ENCODE measurements around the gene GABRE.

Gene GABRE

DNA sequence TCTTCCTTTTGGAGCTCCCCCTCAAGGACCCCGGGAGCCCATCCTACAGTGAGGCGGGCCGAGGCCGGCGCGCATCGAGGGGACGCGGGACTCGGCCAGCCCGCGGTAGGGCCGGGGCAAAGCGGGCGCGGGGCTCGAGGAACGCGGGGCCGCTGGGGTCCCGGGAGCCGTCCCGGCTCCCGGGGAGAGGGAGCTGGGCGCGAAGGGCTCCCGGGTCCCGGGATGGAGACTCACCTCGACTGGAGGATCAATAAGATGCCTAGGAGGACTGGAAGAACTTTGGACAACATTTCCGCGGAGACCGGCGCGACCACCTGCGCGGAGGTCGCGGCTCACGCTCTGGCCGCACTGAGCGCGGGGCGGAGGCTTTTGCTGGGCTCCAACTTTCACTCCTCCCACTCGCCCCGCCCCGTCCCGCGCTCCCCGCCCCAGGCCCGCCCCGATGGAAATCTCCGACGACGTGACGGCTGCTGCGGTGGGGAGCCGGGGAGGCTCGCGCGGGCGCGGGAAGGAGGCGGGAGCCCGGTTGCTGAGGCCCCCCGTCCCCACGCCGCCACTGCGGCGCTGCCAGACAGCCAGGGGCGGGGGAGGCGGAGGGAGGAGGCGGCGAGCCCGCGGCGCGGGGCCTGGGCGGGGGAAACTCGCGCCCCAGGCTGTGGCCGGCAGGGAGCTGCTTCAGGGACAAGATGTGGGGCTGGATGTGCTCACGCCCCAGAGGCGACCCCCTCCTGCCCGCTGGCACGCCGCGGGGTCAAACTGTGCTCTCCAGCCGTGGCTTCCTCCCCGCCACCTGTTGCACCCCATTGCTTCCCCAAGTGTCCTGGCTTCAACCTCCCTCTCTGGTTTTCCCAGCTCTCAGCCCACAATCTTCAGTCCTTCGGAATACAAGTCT lies at the start of gene GABRE:
Gene GABRE (minus strand): TSS at position 341 of the 892 bp plus-strand sequence. CDS start 51 bp downstream, at position 290.
- no peak for DNase-seq

GRCh38 chrX:152020888-152021287 lies 46.4 kb upstream of the GABRE start:
- DNase-seq = no peak

- no peak for DNase-seq
Measured at GRCh38 chrX:151999813-152000212, 25.3 kb upstream of the GABRE start.

DNA sequence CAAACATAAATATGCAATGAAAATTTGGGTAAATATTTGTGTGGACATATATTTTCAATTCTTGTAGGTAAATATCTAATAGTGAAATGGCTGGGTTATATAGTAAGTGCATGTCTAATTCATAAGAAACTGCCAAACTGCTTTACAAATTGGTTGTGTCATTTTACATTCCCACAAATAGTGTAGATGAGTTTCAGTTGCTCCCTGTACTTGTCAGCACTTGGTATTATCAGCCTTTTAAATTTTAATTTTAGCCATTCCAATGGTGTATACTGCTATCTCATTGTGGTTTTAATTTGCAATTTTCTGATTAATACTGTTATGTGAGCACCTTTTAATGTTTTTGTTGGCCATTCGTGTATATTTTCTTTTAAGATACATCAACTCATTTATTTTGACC lies 23.1 kb upstream of the GABRE start:
- DNase-seq = no peak

DNA sequence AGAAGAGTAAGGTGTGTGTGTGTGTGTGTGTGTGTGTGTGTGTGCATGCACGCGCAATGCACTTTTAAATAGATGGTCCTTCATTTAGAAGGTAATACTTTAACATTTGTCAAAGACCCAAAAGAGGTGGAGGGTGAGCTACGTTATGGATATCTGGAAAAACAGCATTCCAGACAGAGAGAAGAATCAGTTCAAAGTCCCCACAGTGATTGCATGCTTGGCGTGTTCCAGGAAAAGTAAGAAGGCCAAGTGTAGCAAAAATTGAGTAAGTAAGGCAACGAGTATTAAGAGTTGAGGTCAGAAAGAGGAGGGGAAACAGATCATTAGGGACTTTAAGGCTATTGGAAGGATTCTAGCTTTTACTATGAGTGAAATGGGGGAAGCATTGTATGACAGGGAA lies 21.9 kb upstream of the GABRE start:
- DNase-seq = no peak

DNA sequence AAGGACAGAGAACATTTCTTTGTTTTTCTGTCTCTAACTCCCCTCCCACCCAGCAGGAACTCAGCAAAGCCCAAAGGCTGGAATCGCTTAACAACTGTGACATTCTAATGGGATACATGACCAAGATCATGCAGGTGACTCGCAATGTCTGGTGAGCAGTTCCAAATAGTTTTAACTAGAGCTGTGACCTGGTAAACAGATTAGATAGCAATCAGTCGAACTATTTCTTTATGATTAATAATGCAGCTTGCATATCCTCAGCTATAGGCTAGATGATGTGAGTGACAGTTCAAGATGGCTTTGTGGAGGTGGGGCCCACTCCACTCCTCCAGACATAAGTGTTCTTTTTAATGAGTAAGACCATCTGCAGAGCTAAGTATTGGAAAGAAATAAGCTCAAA lies 20.0 kb upstream of the GABRE start:
- no peak for DNase-seq

GRCh38 chrX:151988706-151989299 lies 14.3 kb upstream of the GABRE start:
- no peak for DNase-seq

- no peak for DNase-seq
Measured at GRCh38 chrX:151987108-151987507, 12.6 kb upstream of the GABRE start.

- no peak for DNase-seq
Measured at GRCh38 chrX:151985955-151986354, 11.5 kb upstream of the GABRE start.

GRCh38 chrX:151985531-151985930 lies 11.1 kb upstream of the GABRE start:
- no peak for DNase-seq

DNA sequence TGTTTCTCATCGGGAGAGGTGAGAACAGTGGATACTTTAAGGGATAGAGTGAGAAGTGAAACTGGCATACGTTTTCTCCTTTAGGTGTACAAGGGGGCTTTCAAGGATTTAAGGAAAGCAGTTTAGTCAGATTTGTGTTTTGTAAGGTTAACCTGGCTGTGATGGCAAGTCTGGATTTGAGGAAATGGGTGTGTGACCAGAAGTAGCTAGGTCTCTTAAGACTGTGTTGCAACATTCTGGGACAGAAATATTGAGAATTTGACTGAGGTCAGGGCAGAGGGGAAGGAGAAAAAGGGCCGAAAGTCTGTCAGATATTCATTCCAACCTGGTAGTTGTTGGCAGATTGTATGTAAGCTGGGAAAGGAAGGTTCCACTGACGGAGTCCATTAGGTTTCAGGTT lies 10.4 kb upstream of the GABRE start:
- no peak for DNase-seq

- DNase-seq = peak; percentile 22
Measured at GRCh38 chrX:151984328-151984727, 9.9 kb upstream of the GABRE start.

DNA sequence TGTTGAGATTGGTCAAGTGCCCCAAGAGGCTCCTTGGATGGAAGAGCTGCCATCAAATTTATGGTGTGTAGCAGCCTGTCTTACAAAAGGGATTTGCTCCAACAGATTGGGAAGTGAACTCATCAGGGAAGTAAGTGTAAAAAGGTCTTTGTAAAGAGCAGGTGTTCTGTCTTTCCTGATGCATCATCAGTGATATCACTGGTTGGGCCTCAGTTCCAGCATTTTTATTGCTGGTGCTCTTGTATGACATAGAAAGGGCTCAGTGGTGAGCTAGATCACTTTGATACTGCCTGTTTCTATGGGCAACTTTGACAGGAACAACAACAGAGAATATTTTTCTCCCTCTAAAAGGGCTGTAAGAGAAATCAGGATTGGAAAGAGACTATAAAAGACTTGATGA lies 8.7 kb upstream of the GABRE start:
- no peak for DNase-seq

GRCh38 chrX:151982222-151982621 lies 7.7 kb upstream of the GABRE start:
- DNase-seq = no peak

- DNase-seq = no peak
Measured at GRCh38 chrX:151981129-151981528, 6.7 kb upstream of the GABRE start.

GRCh38 chrX:151977923-151978322 lies 3.4 kb upstream of the GABRE start:
- DNase-seq = no peak

DNA sequence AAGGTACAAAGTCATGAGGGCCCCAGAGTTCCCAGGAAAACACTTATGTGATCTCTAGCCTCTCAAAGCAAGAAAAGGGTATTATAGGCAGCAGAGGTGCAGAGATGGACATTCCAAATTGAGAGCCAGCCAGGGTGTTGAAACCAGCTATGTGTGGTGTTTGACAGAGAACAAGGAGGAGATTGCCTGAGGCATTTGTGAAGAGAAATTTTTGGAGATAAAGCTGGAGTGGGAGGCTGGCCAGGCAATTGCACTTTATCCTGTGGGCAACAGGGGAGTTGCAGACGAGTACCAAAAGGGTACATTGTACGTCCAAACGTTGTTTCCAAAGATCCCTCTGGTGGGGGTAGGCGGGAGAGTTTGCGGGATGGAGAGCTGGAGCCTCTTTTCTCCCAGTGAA lies 2.5 kb upstream of the GABRE start:
- DNase-seq = no peak

GRCh38 chrX:151975736-151976275 lies 1.3 kb upstream of the GABRE start:
- no peak for DNase-seq

DNA sequence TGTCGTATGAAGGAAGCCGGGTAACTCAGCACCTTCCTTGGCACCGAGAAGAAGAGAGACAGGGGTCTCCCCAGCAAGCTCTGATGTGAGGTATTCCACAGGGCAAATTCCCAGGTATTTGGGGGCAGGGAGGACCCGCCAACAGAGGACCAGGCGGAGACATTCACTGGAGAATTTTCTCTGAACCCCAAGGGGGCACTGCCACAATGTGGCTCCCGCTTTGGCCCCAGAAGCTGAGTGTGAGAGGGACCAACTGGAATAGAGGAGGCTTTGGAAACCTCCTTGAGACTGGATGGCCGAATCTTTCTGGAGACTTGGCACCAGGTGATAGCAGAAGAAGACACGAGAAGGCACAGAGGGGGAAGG lies 735 bp upstream of the GABRE start:
- DNase-seq = no peak

DNA sequence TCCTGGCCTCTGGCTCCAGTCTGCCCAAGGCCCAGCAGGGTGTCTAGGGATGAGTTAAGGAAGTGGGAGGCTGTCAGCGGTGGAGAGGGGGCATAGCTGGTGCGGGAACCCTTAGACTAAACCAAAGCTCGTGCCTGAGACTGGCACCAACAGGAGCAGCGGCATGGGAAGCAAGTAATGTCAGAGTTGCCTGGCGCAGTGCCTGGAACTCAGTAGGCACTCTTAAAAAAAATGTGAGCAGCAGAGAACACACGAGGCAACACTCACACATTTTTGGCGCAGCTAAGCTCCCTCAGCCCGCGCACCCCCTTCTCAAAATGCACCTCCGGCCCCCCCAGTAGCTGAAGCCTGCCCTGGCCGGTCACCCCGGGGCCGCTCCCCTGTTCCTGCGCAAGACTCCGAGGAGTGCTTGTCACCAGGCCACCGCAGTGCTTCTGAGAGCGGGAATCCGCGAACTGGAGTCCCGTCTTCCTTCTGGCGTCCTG lies 583 bp downstream of the GABRE start:
- no peak for DNase-seq

DNA sequence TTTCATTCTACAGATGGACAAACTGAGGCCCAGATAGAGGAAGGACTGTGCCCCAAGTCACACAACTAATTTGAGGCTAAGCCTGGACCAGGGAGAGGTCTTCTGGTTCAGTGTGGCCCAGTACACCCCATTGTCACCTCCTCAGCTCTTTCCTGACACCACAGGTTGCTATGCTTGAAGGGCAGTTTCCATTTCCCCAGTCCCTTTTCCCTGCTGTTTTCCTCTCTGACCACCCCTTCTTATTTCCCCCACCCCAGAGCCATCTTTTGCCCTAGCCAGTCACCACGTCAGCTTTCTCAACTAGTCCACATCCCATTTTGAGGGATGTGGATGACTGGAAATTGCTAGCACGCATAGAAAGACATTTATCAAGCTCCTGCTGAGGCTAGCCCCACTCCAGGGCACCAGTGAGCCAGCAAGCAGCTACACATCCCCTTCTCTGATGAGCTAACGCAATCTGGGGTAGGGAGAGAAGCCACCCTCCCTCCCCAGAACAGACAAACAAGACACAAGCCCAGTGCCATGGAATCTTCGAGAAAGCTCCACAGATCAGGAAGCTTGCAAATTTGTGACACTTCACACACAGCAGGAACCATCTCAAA lies 1.3 kb downstream of the GABRE start:
- DNase-seq = no peak

- DNase-seq = no peak
Measured at GRCh38 chrX:151970661-151971060, 3.8 kb downstream of the GABRE start.

- DNase-seq = no peak
Measured at GRCh38 chrX:151970027-151970426, 4.4 kb downstream of the GABRE start.

GRCh38 chrX:151966236-151966635 lies 8.2 kb downstream of the GABRE start:
- DNase-seq = no peak

All from NK-92 treated with Interleukin-12 subunit alpha and Interleukin-12 subunit beta, amount 100 ng/mL, for 24 hours (cell line).